ENCODE measurements around the gene KRTAP10-9.
"Not testable (repeated sequence)": the region's sequence is repeated elsewhere in the genome, so short reads cannot be mapped to it uniquely, and the experiment has no call there.

The KRTAP10-9 gene

GRCh38 chr21:44623575-44623974 lies 3.3 kb upstream of the KRTAP10-9 start:
- Histone ChIP-seq H2AFZ (ENCODE audit: low read depth, low read length, severe bottlenecking) (no peak overlapping the region), H3K9me2 (replicated peaks; ENCODE audit: insufficient read depth, low read length) (no peaks in the 10 kb centered on the region), H3K79me2 (ENCODE audit: insufficient read depth, low read length) (no peaks in the 10 kb centered on the region), H4K20me1 (ENCODE audit: low read depth, low read length) (no peaks in the 10 kb centered on the region), H3F3A (ENCODE audit: insufficient read depth) (no peaks in the 10 kb centered on the region), H3K27ac (ENCODE audit: low read depth, low read length) (no peak overlapping the region), H3K9ac (ENCODE audit: low read length) (no peak overlapping the region), H3K27me3 (ENCODE audit: low read length) (no peaks in the 10 kb centered on the region), H3K9me3 (ENCODE audit: insufficient read depth, low read length) (peaks cover 14% of the 10 kb centered on the region; the same call in 1 of the 2 replicates), H3K36me3 (ENCODE audit: low read length) (no peaks in the 10 kb centered on the region), H3K4me3 (ENCODE audit: insufficient read depth, low read length, poor library complexity, severe bottlenecking) (no peak overlapping the region), H3K4me2 (ENCODE audit: low read depth, low read length, poor library complexity, severe bottlenecking) (no peak overlapping the region)
- TF ChIP-seq, protein P1, sequence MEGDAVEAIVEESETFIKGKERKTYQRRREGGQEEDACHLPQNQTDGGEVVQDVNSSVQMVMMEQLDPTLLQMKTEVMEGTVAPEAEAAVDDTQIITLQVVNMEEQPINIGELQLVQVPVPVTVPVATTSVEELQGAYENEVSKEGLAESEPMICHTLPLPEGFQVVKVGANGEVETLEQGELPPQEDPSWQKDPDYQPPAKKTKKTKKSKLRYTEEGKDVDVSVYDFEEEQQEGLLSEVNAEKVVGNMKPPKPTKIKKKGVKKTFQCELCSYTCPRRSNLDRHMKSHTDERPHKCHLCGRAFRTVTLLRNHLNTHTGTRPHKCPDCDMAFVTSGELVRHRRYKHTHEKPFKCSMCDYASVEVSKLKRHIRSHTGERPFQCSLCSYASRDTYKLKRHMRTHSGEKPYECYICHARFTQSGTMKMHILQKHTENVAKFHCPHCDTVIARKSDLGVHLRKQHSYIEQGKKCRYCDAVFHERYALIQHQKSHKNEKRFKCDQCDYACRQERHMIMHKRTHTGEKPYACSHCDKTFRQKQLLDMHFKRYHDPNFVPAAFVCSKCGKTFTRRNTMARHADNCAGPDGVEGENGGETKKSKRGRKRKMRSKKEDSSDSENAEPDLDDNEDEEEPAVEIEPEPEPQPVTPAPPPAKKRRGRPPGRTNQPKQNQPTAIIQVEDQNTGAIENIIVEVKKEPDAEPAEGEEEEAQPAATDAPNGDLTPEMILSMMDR (IDR thresholded peaks at IDR 0.05; ENCODE audit: insufficient read depth, low read length, poor library complexity, severe bottlenecking) = no peak
- no peak for TF ChIP-seq EZH2phosphoT487 (conservative IDR thresholded peaks at IDR 0.05; ENCODE audit: low read length)

- H3K9me3 ChIP-seq (ENCODE audit: insufficient read depth, low read length) = peaks cover 14% of the 10 kb centered on the region; the same call in 1 of the 2 replicates
- H3K36me3 ChIP-seq (ENCODE audit: low read length) = no peaks in the 10 kb centered on the region
- no peak overlapping the region for H3K9ac ChIP-seq (ENCODE audit: low read length)
- no peaks in the 10 kb centered on the region for H3K9me2 ChIP-seq (replicated peaks; ENCODE audit: insufficient read depth, low read length)
- no peak overlapping the region for H2AFZ ChIP-seq (ENCODE audit: low read depth, low read length, severe bottlenecking)
- no peaks in the 10 kb centered on the region for H3K27me3 ChIP-seq (ENCODE audit: low read length)
- H4K20me1 ChIP-seq (ENCODE audit: low read depth, low read length) = no peaks in the 10 kb centered on the region
- no peak overlapping the region for H3K4me3 ChIP-seq (ENCODE audit: insufficient read depth, low read length, poor library complexity, severe bottlenecking)
- no peaks in the 10 kb centered on the region for H3F3A ChIP-seq (ENCODE audit: insufficient read depth)
- TF ChIP-seq, protein P1 (IDR thresholded peaks at IDR 0.05; ENCODE audit: insufficient read depth, low read length, poor library complexity, severe bottlenecking) = no peak
- TF ChIP-seq EZH2phosphoT487 (conservative IDR thresholded peaks at IDR 0.05; ENCODE audit: low read length) = no peak
- no peak overlapping the region for H3K4me2 ChIP-seq (ENCODE audit: low read depth, low read length, poor library complexity, severe bottlenecking)
- H3K27ac ChIP-seq (ENCODE audit: low read depth, low read length) = no peak overlapping the region
- no peaks in the 10 kb centered on the region for H3K79me2 ChIP-seq (ENCODE audit: insufficient read depth, low read length)
These were observed 1.1 kb upstream of the KRTAP10-9 start for GRCh38 chr21:44625756-44626155.

GRCh38 chr21:44626262-44626661 lies 631 bp upstream of the KRTAP10-9 start:
- Histone ChIP-seq H3K36me3 (ENCODE audit: low read length) (no peaks in the 10 kb centered on the region), H4K20me1 (ENCODE audit: low read depth, low read length) (no peaks in the 10 kb centered on the region)

GRCh38 chr21:44627181-44627822 lies 409 bp downstream of the KRTAP10-9 start:
- not testable (repeated sequence) for H3K9me2 ChIP-seq (replicated peaks; ENCODE audit: insufficient read depth, low read length); H3K27ac ChIP-seq (ENCODE audit: low read depth, low read length); H3K79me2 ChIP-seq (ENCODE audit: insufficient read depth, low read length); H3K4me2 ChIP-seq (ENCODE audit: low read depth, low read length, poor library complexity, severe bottlenecking); H3K36me3 ChIP-seq (ENCODE audit: low read length); H4K20me1 ChIP-seq (ENCODE audit: low read depth, low read length); H2AFZ ChIP-seq (ENCODE audit: low read depth, low read length, severe bottlenecking); H3F3A ChIP-seq (ENCODE audit: insufficient read depth); H3K4me3 ChIP-seq (ENCODE audit: insufficient read depth, low read length, poor library complexity, severe bottlenecking); H3K27me3 ChIP-seq (ENCODE audit: low read length); H3K9ac ChIP-seq (ENCODE audit: low read length)
- H3K9me3 ChIP-seq (ENCODE audit: insufficient read depth, low read length) = peaks cover 14% of the 10 kb centered on the region; the same call in 1 of the 2 replicates

More at GRCh38 chr21:44626262-44626661, 631 bp upstream of the KRTAP10-9 start:
- Histone ChIP-seq H3K4me2 (ENCODE audit: low read depth, low read length, poor library complexity, severe bottlenecking) (no peak overlapping the region), H2AFZ (ENCODE audit: low read depth, low read length, severe bottlenecking) (no peak overlapping the region), H3K9ac (ENCODE audit: low read length) (no peak overlapping the region), H3F3A (ENCODE audit: insufficient read depth) (no peaks in the 10 kb centered on the region), H3K27me3 (ENCODE audit: low read length) (no peaks in the 10 kb centered on the region), H3K9me3 (ENCODE audit: insufficient read depth, low read length) (peaks cover 14% of the 10 kb centered on the region; the same call in 1 of the 2 replicates), H3K9me2 (replicated peaks; ENCODE audit: insufficient read depth, low read length) (no peaks in the 10 kb centered on the region), H3K79me2 (ENCODE audit: insufficient read depth, low read length) (no peaks in the 10 kb centered on the region), H3K27ac (ENCODE audit: low read depth, low read length) (no peak overlapping the region), H3K4me3 (ENCODE audit: insufficient read depth, low read length, poor library complexity, severe bottlenecking) (no peak overlapping the region)
- TF ChIP-seq, protein P1 (IDR thresholded peaks at IDR 0.05; ENCODE audit: insufficient read depth, low read length, poor library complexity, severe bottlenecking) = no peak
- no peak for TF ChIP-seq EZH2phosphoT487 (conservative IDR thresholded peaks at IDR 0.05; ENCODE audit: low read length)

- not testable (repeated sequence) for H3K79me2 ChIP-seq (ENCODE audit: insufficient read depth, low read length); H3K27me3 ChIP-seq (ENCODE audit: low read length); H4K20me1 ChIP-seq (ENCODE audit: low read depth, low read length); H3K27ac ChIP-seq (ENCODE audit: low read depth, low read length); H3K9ac ChIP-seq (ENCODE audit: low read length); H2AFZ ChIP-seq (ENCODE audit: low read depth, low read length, severe bottlenecking); H3K9me2 ChIP-seq (replicated peaks; ENCODE audit: insufficient read depth, low read length); H3K4me3 ChIP-seq (ENCODE audit: insufficient read depth, low read length, poor library complexity, severe bottlenecking); H3F3A ChIP-seq (ENCODE audit: insufficient read depth); H3K4me2 ChIP-seq (ENCODE audit: low read depth, low read length, poor library complexity, severe bottlenecking); H3K36me3 ChIP-seq (ENCODE audit: low read length)
- peaks cover 14% of the 10 kb centered on the region; the same call in 1 of the 2 replicates for H3K9me3 ChIP-seq (ENCODE audit: insufficient read depth, low read length)
These were observed 939 bp downstream of the KRTAP10-9 start for GRCh38 chr21:44627831-44628233.
